Hepatocyte (in vitro differentiated cells): Measurements from ENCODE around the gene MINDY4.

ENCODE experiments used
- EZH2 ChIP-seq: fragments of 200-600 bp; sonication (generic); IDR thresholded peaks from 2 replicates; pipeline ENCODE4 v1.6.1; 2016; ENCODE audit warnings: antibody characterized with exemption, mild to moderate bottlenecking, borderline replicate concordance
- EZH2phosphoT487 ChIP-seq: fragments of 200-600 bp; sonication (generic); IDR thresholded peaks from one replicate; pipeline ENCODE4 v1.6.1; 2018; ENCODE audit warnings: antibody characterized with exemption, mild to moderate bottlenecking, low read depth, moderate library complexity; ENCODE audit not compliant: unreplicated experiment, severe bottlenecking
- TF ChIP-seq, protein P1 (sequence below): fragments of 200-600 bp; sonication (generic); IDR thresholded peaks from 2 replicates; pipeline ENCODE4 v1.5.1; 2016; ENCODE audit warnings: antibody characterized with exemption, mild to moderate bottlenecking; ENCODE audit not compliant: poor library complexity

- TF ChIP-seq, protein P1, sequence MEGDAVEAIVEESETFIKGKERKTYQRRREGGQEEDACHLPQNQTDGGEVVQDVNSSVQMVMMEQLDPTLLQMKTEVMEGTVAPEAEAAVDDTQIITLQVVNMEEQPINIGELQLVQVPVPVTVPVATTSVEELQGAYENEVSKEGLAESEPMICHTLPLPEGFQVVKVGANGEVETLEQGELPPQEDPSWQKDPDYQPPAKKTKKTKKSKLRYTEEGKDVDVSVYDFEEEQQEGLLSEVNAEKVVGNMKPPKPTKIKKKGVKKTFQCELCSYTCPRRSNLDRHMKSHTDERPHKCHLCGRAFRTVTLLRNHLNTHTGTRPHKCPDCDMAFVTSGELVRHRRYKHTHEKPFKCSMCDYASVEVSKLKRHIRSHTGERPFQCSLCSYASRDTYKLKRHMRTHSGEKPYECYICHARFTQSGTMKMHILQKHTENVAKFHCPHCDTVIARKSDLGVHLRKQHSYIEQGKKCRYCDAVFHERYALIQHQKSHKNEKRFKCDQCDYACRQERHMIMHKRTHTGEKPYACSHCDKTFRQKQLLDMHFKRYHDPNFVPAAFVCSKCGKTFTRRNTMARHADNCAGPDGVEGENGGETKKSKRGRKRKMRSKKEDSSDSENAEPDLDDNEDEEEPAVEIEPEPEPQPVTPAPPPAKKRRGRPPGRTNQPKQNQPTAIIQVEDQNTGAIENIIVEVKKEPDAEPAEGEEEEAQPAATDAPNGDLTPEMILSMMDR: no peak
- TF ChIP-seq EZH2 (no peak), EZH2phosphoT487 (no peak)
Measured at GRCh38 chr7:30870821-30871518, 99.8 kb downstream of the MINDY4 start.
